MCF 10A (cell line): Measurements from ENCODE around the gene PBX1. TPM values are rescaled to one million over a fixed set of nuclear protein-coding genes. Genes with fewer than 3 reads are reported as not detected.

Experiments used
- BruUV-seq: library from RNA; stranded (reverse); fragments of 400-500 nt; replicated peaks from 2 replicates; lab custom pipeline; 2021; lab: Mats Ljungman, UMichigan
- CTCF ChIA-PET: fragments of 300-600 bp; sonication (Branson Sonifier 250); formaldehyde crosslinking; extraction: SDS; loops from one replicate; lab custom pipeline; 2021; ENCODE audit warnings: antibody characterized with exemption, inconsistent platforms; lab: Yijun Ruan, JAX
- POLR2A ChIA-PET: fragments of 300-600, 350-650 bp; sonication (Branson Sonifier 250); formaldehyde crosslinking; extraction: SDS; loops from one replicate; lab custom pipeline; 2020; ENCODE audit warnings: antibody characterized with exemption, inconsistent platforms; lab: Yijun Ruan, JAX
- DNase-seq: peaks from one replicate; pipeline ENCODE4 v3.0.0-alpha.2; 2018; ENCODE audit not compliant: unreplicated experiment
- H3K27ac Mint-ChIP-seq: one replicate; pipeline ENCODE4 v1.8.0; 2022; ENCODE audit warnings: mild to moderate bottlenecking, low read depth, mixed read lengths; ENCODE audit not compliant: unreplicated experiment
- H3K27me3 Mint-ChIP-seq: one replicate; pipeline ENCODE4 v1.8.0; 2022; ENCODE audit warnings: mixed read lengths; ENCODE audit not compliant: insufficient read depth, unreplicated experiment
- H3K36me3 Mint-ChIP-seq: one replicate; pipeline ENCODE4 v1.8.0; 2022; ENCODE audit warnings: mild to moderate bottlenecking, moderate library complexity, mixed read lengths; ENCODE audit not compliant: insufficient read depth, unreplicated experiment
- H3K4me1 Mint-ChIP-seq: one replicate; pipeline ENCODE4 v1.8.0; 2022; ENCODE audit warnings: mixed read lengths; ENCODE audit not compliant: insufficient read depth, unreplicated experiment
- H3K4me3 Mint-ChIP-seq: one replicate; pipeline ENCODE4 v1.8.0; 2022; ENCODE audit warnings: mild to moderate bottlenecking, moderate library complexity, mixed read lengths; ENCODE audit not compliant: unreplicated experiment
- H3K9me3 Mint-ChIP-seq: one replicate; pipeline ENCODE4 v1.8.0; 2022; ENCODE audit warnings: mixed read lengths; ENCODE audit not compliant: unreplicated experiment
- intact Hi-C: fragments of 100-400 bp; cut with micrococcal nuclease; formaldehyde crosslinking; loops from 2 replicates; pipeline ENCODE4 v1.14.1; 2022
- total RNA-seq: library from RNA; stranded (reverse); gene quantifications from 2 replicates; pipeline ENCODE4 v1.2.3, GENCODE V29; 2022
- TF ChIP-seq, protein P1 (sequence below): fragments of 200-600 bp; IDR thresholded peaks from one replicate; pipeline ENCODE4 v1.8.0; 2022; ENCODE audit warnings: antibody characterized with exemption, mild to moderate bottlenecking; ENCODE audit not compliant: unreplicated experiment

The PBX1 gene
- total RNA-seq, 1 experiment from 2014 or later, result 5.8 TPM

DNA sequence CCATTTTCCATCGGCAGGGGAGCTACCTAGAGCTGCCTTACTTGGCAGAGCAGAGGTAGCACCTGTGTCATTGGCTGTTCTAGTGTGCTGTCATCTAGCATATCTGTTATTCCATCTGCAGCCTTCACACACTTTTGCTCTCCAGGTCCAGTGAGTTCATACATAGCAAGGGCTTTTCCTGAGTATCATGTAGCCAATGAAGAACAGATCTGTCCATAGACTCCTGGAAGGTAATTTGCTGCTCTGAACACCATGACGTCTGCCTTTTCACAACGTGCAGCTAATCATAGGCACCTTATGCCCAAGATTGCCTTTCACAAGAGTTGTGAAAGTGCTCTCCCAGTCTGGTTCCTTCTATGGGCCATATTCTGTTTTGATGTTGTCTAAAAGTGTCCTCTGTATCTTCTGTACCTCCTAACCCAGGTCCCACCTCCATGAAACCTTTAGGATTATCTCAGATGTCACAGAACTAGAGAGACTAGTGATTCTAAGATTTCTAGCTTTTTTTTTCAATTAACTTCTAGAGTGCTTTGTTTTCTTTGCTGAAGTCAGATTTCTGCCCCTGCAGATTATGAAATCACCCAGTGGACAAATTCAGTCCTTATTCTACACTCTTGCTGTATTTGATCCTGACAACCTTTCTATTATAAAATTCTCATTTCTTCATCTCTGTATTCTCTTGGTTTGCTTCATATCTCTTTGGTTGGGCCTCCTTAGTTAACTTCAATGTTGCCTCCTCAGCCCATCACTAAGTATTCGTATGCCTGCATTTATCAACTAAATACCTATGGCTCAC lies 134.8 kb downstream of the PBX1 start:
- no peak overlapping the region for H3K4me3 Mint-ChIP-seq
- POLR2A ChIA-PET, result interaction anchor here (0.6 to 1.5 kb wide), 3 partner anchors 12 to 80 kb away, joined by 3 read pairs; no protein-coding TSS in a partner anchor
- H3K36me3 Mint-ChIP-seq, result no peaks in the 10 kb centered on the region
- H3K27me3 Mint-ChIP-seq, result no peaks in the 10 kb centered on the region
- CTCF ChIA-PET, result interaction anchor here (0.8 to 1.5 kb wide), 4 partner anchors 15 to 191 kb away, joined by 3 to 4 read pairs (median 4); no protein-coding TSS in a partner anchor
- DNase-seq, result no peak
- H3K27ac Mint-ChIP-seq, result no peak overlapping the region
- BruUV-seq, result no TSS peak
- H3K4me1 Mint-ChIP-seq, result no peaks in the 10 kb centered on the region
- TF ChIP-seq, protein P1, sequence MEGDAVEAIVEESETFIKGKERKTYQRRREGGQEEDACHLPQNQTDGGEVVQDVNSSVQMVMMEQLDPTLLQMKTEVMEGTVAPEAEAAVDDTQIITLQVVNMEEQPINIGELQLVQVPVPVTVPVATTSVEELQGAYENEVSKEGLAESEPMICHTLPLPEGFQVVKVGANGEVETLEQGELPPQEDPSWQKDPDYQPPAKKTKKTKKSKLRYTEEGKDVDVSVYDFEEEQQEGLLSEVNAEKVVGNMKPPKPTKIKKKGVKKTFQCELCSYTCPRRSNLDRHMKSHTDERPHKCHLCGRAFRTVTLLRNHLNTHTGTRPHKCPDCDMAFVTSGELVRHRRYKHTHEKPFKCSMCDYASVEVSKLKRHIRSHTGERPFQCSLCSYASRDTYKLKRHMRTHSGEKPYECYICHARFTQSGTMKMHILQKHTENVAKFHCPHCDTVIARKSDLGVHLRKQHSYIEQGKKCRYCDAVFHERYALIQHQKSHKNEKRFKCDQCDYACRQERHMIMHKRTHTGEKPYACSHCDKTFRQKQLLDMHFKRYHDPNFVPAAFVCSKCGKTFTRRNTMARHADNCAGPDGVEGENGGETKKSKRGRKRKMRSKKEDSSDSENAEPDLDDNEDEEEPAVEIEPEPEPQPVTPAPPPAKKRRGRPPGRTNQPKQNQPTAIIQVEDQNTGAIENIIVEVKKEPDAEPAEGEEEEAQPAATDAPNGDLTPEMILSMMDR, result no peak
- no peaks in the 10 kb centered on the region for H3K9me3 Mint-ChIP-seq
- intact Hi-C loops, result no loop called here

DNA sequence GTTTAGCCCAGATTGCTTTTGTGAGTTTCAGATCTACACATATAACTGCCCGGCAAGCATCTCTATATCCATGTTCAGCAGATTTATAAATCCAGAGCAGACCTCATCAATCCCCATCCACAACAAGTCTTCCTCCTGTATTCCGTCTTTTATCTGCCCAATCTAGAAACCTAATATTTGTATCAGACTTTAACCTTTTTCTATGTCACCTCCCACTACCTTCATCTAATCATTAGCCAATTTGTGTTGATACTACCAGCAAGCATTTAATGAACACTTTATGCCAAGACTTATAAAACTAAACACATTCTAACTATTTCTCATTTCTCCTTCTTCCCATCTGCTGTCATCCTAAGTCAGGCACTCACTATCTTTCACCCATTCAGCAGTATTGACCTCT lies 135.5 kb downstream of the PBX1 start:
- H3K27ac Mint-ChIP-seq, result no peak overlapping the region
- no peaks in the 10 kb centered on the region for H3K27me3 Mint-ChIP-seq
- POLR2A ChIA-PET, result no interaction called here
- no peak for DNase-seq
- H3K36me3 Mint-ChIP-seq, result no peaks in the 10 kb centered on the region
- H3K4me1 Mint-ChIP-seq, result no peaks in the 10 kb centered on the region
- no TSS peak for BruUV-seq
- intact Hi-C loops, result no loop called here
- H3K4me3 Mint-ChIP-seq, result no peak overlapping the region
- H3K9me3 Mint-ChIP-seq, result no peaks in the 10 kb centered on the region
- TF ChIP-seq, protein P1, result no peak
- CTCF ChIA-PET, result interaction anchor here (1.5 kb wide), 1 partner anchor 41 kb away, joined by 4 read pairs; no protein-coding TSS in a partner anchor

DNA sequence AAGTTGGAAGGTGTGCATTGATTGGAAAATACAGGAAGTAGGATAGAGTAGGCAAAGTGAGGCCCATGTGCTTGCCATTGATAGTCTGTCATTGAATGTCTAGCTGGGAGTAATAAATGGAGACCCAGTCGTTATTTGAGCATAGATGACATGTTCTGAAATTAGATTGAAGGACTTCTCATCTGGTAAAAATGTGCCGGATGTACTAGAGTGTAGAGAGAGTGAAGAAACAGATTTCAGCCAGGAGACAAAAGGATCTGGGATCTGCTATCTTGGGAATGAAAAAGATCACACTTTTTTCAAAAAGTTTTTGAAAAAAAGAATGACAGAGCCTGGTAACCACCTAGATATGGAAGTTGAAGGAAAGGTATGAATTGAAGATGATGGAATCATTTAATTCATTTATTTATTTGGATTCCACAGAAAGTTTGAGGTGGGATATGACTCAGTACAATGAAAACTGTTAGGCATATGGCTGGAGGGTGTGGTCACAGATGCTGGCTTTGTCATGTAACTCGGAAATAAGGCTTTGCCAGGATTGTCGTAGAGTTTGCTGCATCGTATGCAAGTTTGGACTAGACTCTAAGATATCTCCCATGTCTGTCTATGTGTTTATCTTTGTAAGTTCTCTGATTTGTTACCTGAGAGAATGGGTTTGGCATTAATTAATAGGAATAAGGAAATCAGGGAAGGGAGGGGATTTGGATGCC lies 137.1 kb downstream of the PBX1 start:
- DNase-seq, result peak; percentile 50
- ChIA-PET POLR2A (interaction anchor here (0.7 to 1.0 kb wide), 2 partner anchors 39 to 99 kb away, joined by 3 read pairs; no protein-coding TSS in a partner anchor), CTCF (interaction anchor here (0.6 to 2.2 kb wide), 2 partner anchors 17 to 91 kb away, joined by 3 to 7 read pairs; no protein-coding TSS in a partner anchor)
- Mint-ChIP-seq H3K4me3 (no peak overlapping the region), H3K9me3 (no peaks in the 10 kb centered on the region), H3K27me3 (no peaks in the 10 kb centered on the region), H3K36me3 (no peaks in the 10 kb centered on the region), H3K27ac (no peak overlapping the region), H3K4me1 (peaks cover 3% of the 10 kb centered on the region)
- TF ChIP-seq, protein P1, result no peak
- BruUV-seq, result no TSS peak
- intact Hi-C loops, result no loop called here
